Keratinocyte (primary cell): ENCODE results near the gene RTN4R.

Experiments
- CTCF ChIP-seq, 3 experiments: IDR thresholded peaks in 1 of 3; conservative IDR thresholded peaks in 1 of 3; optimal IDR thresholded peaks in 1 of 3; 2 replicates in 2 of 3; 3 replicates in 1 of 3; pipeline versions ENCODE3 to v1.5.1; 2011; ENCODE audit warnings: low read length in 3 of 3, mild to moderate bottlenecking in 3 of 3, moderate library complexity in 2 of 3, control low read depth in 1 of 3, inconsistent platforms in 1 of 3; ENCODE audit not compliant: insufficient read depth in 2 of 3; ENCODE audit errors: extremely low read depth in 1 of 3
- EZH2 ChIP-seq: IDR thresholded peaks from one replicate; pipeline ENCODE4 v1.6.1; 2012; ENCODE audit warnings: inconsistent platforms, mild to moderate bottlenecking, low read length, moderate library complexity

- no peak for TF ChIP-seq CTCF (optimal IDR thresholded peaks at IDR 0.05 in 1 of 3, IDR thresholded peaks at IDR 0.05 in 1 of 3, conservative IDR thresholded peaks at IDR 0.05 in 1 of 3; ENCODE audit: extremely low read depth in 1 of 3, insufficient read depth in 2 of 3, low read length in 3 of 3)
- no peak for TF ChIP-seq EZH2
These were observed 75.7 kb downstream of the RTN4R start for GRCh38 chr22:20192293-20192971.
